RWPE2 (cell line): ENCODE data around the gene CYBRD1.

Source experiments
- ATAC-seq: fragments of 200-7000 bp; cut with Tn5 transposase; 3 replicates; pipeline ENCODE4 v1.9.1; 2021; ENCODE audit warnings: low read depth
- DNase-seq: peaks from one replicate; pipeline ENCODE4 v3.0.0-alpha.2; 2020; ENCODE audit warnings: low spot score
- H3K27ac ChIP-seq: fragments of 450-650 bp; 2 replicates; pipeline ENCODE4 v1.5.1; 2017; ENCODE audit warnings: mild to moderate bottlenecking; ENCODE audit not compliant: poor library complexity, severe bottlenecking
- H3K27me3 ChIP-seq: fragments of 250-450 bp; sonication (Bioruptor Pico); 2 replicates; pipeline ENCODE4 v1.5.1; 2021; ENCODE audit warnings: mild to moderate bottlenecking, moderate library complexity; ENCODE audit not compliant: insufficient read depth, poor library complexity, severe bottlenecking
- H3K36me3 ChIP-seq: fragments of 250-450 bp; sonication (Bioruptor Pico); 2 replicates; pipeline ENCODE4 v1.5.1; 2020; ENCODE audit warnings: low read depth, mild to moderate bottlenecking, moderate library complexity
- H3K4me1 ChIP-seq: fragments of 250-450 bp; sonication (Bioruptor Pico); 2 replicates; pipeline ENCODE4 v1.5.1; 2021; ENCODE audit warnings: mild to moderate bottlenecking, moderate library complexity; ENCODE audit not compliant: insufficient read depth, poor library complexity, severe bottlenecking
- H3K4me3 ChIP-seq: fragments of 250-450 bp; sonication (Bioruptor Pico); 2 replicates; pipeline ENCODE4 v1.5.1; 2021; ENCODE audit warnings: mild to moderate bottlenecking, moderate library complexity; ENCODE audit not compliant: severe bottlenecking
- H3K9me3 ChIP-seq: fragments of 250-450 bp; sonication (Bioruptor Pico); 2 replicates; pipeline ENCODE4 v1.5.1; 2021; ENCODE audit warnings: mild to moderate bottlenecking, moderate library complexity; ENCODE audit not compliant: severe bottlenecking
- TF ChIP-seq, protein P1 (sequence below): fragments of 450-650 bp; IDR thresholded peaks from one replicate; pipeline ENCODE4 v1.5.1; 2017; ENCODE audit warnings: mild to moderate bottlenecking, moderate library complexity; ENCODE audit not compliant: poor library complexity, severe bottlenecking

CYBRD1 gene

DNA sequence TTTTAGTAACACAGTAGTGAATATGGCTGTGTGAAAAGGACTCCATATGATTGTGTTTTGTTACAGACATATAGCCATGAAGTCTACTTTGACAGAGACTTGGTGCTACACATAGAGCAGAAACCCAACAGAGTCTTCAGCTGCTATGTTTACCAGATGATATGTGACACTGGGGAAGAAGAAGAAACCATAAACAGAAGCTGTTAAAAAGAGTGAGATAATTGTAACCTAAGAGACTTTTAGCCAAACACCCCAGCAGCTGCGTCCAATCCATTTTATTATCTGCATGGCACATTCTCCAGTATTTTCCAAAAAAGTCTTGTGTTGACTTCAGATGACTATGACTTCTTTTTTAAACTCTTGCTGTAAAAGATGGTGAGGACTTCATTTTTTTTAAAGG lies 41.4 kb upstream of the CYBRD1 start:
- Histone ChIP-seq H3K36me3 (peaks cover 49% of the 10 kb centered on the region), H3K27ac (no peak overlapping the region), H3K27me3 (no peaks in the 10 kb centered on the region), H3K9me3 (peaks cover 2% of the 10 kb centered on the region), H3K4me1 (no peaks in the 10 kb centered on the region), H3K4me3 (no peak overlapping the region)
- ATAC-seq (no peak), DNase-seq (no peak)
- TF ChIP-seq, protein P1, sequence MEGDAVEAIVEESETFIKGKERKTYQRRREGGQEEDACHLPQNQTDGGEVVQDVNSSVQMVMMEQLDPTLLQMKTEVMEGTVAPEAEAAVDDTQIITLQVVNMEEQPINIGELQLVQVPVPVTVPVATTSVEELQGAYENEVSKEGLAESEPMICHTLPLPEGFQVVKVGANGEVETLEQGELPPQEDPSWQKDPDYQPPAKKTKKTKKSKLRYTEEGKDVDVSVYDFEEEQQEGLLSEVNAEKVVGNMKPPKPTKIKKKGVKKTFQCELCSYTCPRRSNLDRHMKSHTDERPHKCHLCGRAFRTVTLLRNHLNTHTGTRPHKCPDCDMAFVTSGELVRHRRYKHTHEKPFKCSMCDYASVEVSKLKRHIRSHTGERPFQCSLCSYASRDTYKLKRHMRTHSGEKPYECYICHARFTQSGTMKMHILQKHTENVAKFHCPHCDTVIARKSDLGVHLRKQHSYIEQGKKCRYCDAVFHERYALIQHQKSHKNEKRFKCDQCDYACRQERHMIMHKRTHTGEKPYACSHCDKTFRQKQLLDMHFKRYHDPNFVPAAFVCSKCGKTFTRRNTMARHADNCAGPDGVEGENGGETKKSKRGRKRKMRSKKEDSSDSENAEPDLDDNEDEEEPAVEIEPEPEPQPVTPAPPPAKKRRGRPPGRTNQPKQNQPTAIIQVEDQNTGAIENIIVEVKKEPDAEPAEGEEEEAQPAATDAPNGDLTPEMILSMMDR: no peak

DNA sequence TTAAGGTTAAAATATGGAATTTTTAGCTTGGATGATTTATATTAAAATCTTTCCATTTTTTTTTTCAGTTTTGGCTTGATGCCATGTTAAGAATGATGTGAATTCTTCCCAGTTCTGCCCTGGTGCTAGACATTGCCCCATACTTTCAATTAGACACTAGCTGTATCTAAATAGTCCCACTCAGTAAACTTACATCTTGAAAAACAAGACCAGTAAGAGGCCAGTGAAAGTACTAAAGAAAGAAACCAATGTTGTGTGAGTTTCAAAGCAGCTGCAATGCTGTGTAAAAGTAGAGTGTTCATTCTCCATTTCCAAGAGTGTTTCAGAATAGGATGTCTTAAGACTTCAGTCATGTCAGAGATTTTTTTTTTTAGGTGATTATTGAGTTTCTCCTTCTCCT lies 40.0 kb upstream of the CYBRD1 start:
- no peaks in the 10 kb centered on the region for H3K27me3 ChIP-seq
- ATAC-seq: no peak
- no peak overlapping the region for H3K27ac ChIP-seq
- H3K4me1 ChIP-seq: no peaks in the 10 kb centered on the region
- peaks cover 35% of the 10 kb centered on the region for H3K36me3 ChIP-seq
- DNase-seq: no peak
- no peak overlapping the region for H3K4me3 ChIP-seq
- TF ChIP-seq, protein P1: no peak
- H3K9me3 ChIP-seq: peaks cover 2% of the 10 kb centered on the region

DNA sequence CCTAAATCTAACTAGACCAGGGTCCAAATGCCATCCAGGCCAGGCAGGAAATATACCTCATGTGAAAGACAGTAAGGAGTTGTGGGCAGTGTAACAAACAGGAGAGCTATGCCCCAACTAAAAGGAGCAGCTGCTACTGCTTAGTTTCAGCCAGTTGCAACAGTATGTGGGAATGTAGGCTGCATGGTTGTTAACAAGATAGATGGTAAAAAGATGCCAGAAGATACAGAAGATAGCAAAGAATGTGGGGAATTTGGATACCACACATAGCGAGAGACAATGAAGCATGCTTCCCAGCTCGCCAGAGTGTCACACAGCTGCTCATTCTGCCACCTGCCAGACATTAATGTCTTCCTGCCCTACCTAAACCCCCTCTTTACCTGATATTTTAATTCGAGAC lies 39.4 kb upstream of the CYBRD1 start:
- Histone ChIP-seq H3K27ac (no peak overlapping the region), H3K9me3 (peaks cover 2% of the 10 kb centered on the region), H3K36me3 (peaks cover 33% of the 10 kb centered on the region), H3K4me3 (no peak overlapping the region), H3K4me1 (no peaks in the 10 kb centered on the region), H3K27me3 (no peaks in the 10 kb centered on the region)
- ATAC-seq (no peak), DNase-seq (no peak)
- TF ChIP-seq, protein P1: no peak

DNA sequence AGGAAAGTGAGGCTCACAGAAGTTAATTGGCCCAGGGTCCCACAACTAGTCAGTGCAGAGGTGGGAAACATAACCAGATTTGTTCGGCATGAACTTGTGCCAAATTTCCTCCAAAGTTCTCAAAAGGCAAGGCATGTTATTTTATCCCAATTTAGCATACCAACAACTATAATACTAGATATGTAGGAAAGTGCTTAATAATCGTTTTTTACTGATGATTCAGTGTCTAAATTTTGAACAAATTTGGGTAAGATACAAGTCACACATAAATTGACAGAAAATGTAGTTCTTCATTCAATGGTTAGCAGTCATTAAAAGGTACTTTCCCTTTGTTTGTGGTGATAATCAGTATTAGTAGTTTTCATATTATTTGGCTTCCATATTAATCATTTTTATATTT lies 38.5 kb upstream of the CYBRD1 start:
- H3K9me3 ChIP-seq: peaks cover 2% of the 10 kb centered on the region
- no peaks in the 10 kb centered on the region for H3K4me1 ChIP-seq
- TF ChIP-seq, protein P1: no peak
- H3K27ac ChIP-seq: no peak overlapping the region
- DNase-seq (no peak), ATAC-seq (no peak)
- peaks cover 33% of the 10 kb centered on the region for H3K36me3 ChIP-seq
- H3K27me3 ChIP-seq: no peaks in the 10 kb centered on the region
- H3K4me3 ChIP-seq: no peak overlapping the region

DNA sequence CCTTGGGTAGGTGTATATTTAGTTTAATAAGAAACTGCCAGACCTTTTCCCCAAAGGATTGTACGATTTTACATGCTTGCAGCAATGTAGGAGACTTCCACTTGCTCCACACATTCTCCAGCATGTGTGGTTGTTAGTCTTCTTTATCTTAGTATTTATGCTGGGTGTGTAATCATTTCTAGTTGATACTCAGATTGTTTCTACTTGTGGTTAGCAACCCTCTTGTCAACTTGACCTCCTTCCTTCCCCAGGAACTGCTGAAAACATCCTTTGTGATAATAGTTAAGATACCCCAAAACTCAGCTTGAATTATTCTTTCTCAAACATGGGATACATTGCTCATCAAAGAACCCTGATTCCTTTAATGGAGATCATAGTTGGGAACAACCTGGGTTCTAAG lies 37.2 kb upstream of the CYBRD1 start:
- Histone ChIP-seq H3K4me3 (no peak overlapping the region), H3K27me3 (no peaks in the 10 kb centered on the region), H3K4me1 (no peaks in the 10 kb centered on the region), H3K36me3 (peaks cover 27% of the 10 kb centered on the region), H3K27ac (no peak overlapping the region), H3K9me3 (no peaks in the 10 kb centered on the region)
- DNase-seq: no peak
- ATAC-seq: no peak
- TF ChIP-seq, protein P1: no peak
